Stimulated activated CD4-positive, alpha-beta T cell treated with anti-CD3 and anti-CD28 coated beads, TNF-alpha, amount 100 ng/mL, for 1 hour (primary cell): ENCODE results near the gene ABCB8.
A peak's percentile ranks its signal among the peaks of the same experiment; 100 is the strongest.
"Not testable (repeated sequence)": the region's sequence is repeated elsewhere in the genome, so short reads cannot be mapped to it uniquely, and the experiment has no call there.

Source experiments
- DNase-seq, 3 donors: peaks; one replicate each; pipeline ENCODE4 v3.0.0-alpha.2; 2020; ENCODE audit warnings: low read depth in 3 of 3, low spot score in 1 of 3

ABCB8 gene

GRCh38 chr7:151034312-151035025 lies 6.2 kb downstream of the ABCB8 start:
- DNase-seq, result no peak

GRCh38 chr7:151035026-151035717 lies 6.9 kb downstream of the ABCB8 start:
- DNase-seq, result no peak

- no peak for DNase-seq
Measured at GRCh38 chr7:151035902-151036301, 7.7 kb downstream of the ABCB8 start.

- DNase-seq, result peak in 2 of 3 donors; percentile 23 to 31
Measured at GRCh38 chr7:151038951-151039849, 10.9 kb downstream of the ABCB8 start.

GRCh38 chr7:151039850-151040548 lies 11.7 kb downstream of the ABCB8 start:
- DNase-seq, result no peak

- no peak for DNase-seq
Measured at GRCh38 chr7:151040616-151041375, 12.5 kb downstream of the ABCB8 start.

GRCh38 chr7:151043449-151043848 lies 15.2 kb downstream of the ABCB8 start:
- DNase-seq, result not testable (repeated sequence)

GRCh38 chr7:151043959-151044358 lies 15.7 kb downstream of the ABCB8 start:
- no peak for DNase-seq

- DNase-seq, result no peak
Measured at GRCh38 chr7:151045262-151045661, 17.0 kb downstream of the ABCB8 start.

- no peak for DNase-seq
Measured at GRCh38 chr7:151045967-151046366, 17.7 kb downstream of the ABCB8 start.

- DNase-seq, result no peak
Measured at GRCh38 chr7:151046603-151047573, 18.6 kb downstream of the ABCB8 start.

GRCh38 chr7:151047976-151048815 lies 19.9 kb downstream of the ABCB8 start, which contains the start of gene ASIC3:
ASIC3 (plus strand) TSS chr7:151048531; CDS start chr7:151048886, 355 bp downstream.
- DNase-seq, result no peak

GRCh38 chr7:151048911-151049463 lies 20.7 kb downstream of the ABCB8 start:
- DNase-seq, result no peak

- DNase-seq, result peak in 1 of 3 donors; percentile 29
Measured at GRCh38 chr7:151051108-151051507, 22.9 kb downstream of the ABCB8 start.

- DNase-seq, result no peak
Measured at GRCh38 chr7:151053096-151053495, 24.8 kb downstream of the ABCB8 start.

- DNase-seq, result no peak
Measured at GRCh38 chr7:151053751-151054150, 25.5 kb downstream of the ABCB8 start.

GRCh38 chr7:151056283-151056665 lies 28.0 kb downstream of the ABCB8 start:
- no peak for DNase-seq
